ENCODE data around the gene GGA3.
A peak's percentile ranks its signal among the peaks of the same experiment; 100 is the strongest.
"Not testable (repeated sequence)": the region's sequence is repeated elsewhere in the genome, so short reads cannot be mapped to it uniquely, and the experiment has no call there.

The GGA3 gene

GRCh38 chr17:75261336-75262111 lies at the start of gene GGA3, which contains the start of gene MRPS7:
Gene GGA3, minus strand, starts transcription at chr17:75261606. Its CDS starts 19 bp downstream, at chr17:75261587.
Gene MRPS7, plus strand, starts transcription at chr17:75261879. Its CDS starts 22 bp downstream, at chr17:75261901.
- peak; percentile 90 to 94 (median 94) for DNase-seq (ENCODE audit: low read depth in 2 of 3, low spot score in 1 of 3)

- DNase-seq (ENCODE audit: low read depth in 2 of 3, low spot score in 1 of 3), result no peak
Observed at GRCh38 chr17:75308732-75309629, 47.6 kb upstream of the GGA3 start.

- DNase-seq (ENCODE audit: low read depth in 2 of 3, low spot score in 1 of 3), result no peak
Observed at GRCh38 chr17:75307957-75308731, 46.7 kb upstream of the GGA3 start.

GRCh38 chr17:75301502-75302206 lies 40.2 kb upstream of the GGA3 start:
- DNase-seq (ENCODE audit: low read depth in 2 of 3, low spot score in 1 of 3), result no peak

GRCh38 chr17:75301049-75301448 lies 39.6 kb upstream of the GGA3 start:
- no peak for DNase-seq (ENCODE audit: low read depth in 2 of 3, low spot score in 1 of 3)

GRCh38 chr17:75300280-75300679 lies 38.9 kb upstream of the GGA3 start:
- DNase-seq (ENCODE audit: low read depth in 2 of 3, low spot score in 1 of 3), result no peak

- peak in 2 of 3 donors; percentile 29 to 37 for DNase-seq (ENCODE audit: low read depth in 2 of 3, low spot score in 1 of 3)
Observed at GRCh38 chr17:75295201-75296158, 34.1 kb upstream of the GGA3 start.

GRCh38 chr17:75292810-75293448 lies 31.5 kb upstream of the GGA3 start:
- DNase-seq (ENCODE audit: low read depth in 2 of 3, low spot score in 1 of 3), result not testable (repeated sequence)

- peak; percentile 48 to 61 (median 55) for DNase-seq (ENCODE audit: low read depth in 2 of 3, low spot score in 1 of 3)
Observed at GRCh38 chr17:75289832-75290337, 28.5 kb upstream of the GGA3 start.

GRCh38 chr17:75289115-75289831 lies 27.9 kb upstream of the GGA3 start, which contains the start of gene SLC25A19:
Gene SLC25A19, minus strand, starts transcription at chr17:75289433. Its CDS starts 2,669 bp downstream, at chr17:75286764.
- DNase-seq (ENCODE audit: low read depth in 2 of 3, low spot score in 1 of 3), result peak; percentile 93 to 98 (median 95)

- peak in 2 of 3 donors; percentile 28 to 50 for DNase-seq (ENCODE audit: low read depth in 2 of 3, low spot score in 1 of 3)
Observed at GRCh38 chr17:75288770-75289114, 27.3 kb upstream of the GGA3 start.

- no peak for DNase-seq (ENCODE audit: low read depth in 2 of 3, low spot score in 1 of 3)
Observed at GRCh38 chr17:75288359-75288758, 27.0 kb upstream of the GGA3 start.

GRCh38 chr17:75287221-75287620 lies 25.8 kb upstream of the GGA3 start:
- DNase-seq (ENCODE audit: low read depth in 2 of 3, low spot score in 1 of 3), result no peak

GRCh38 chr17:75285123-75285522 lies 23.7 kb upstream of the GGA3 start:
- no peak for DNase-seq (ENCODE audit: low read depth in 2 of 3, low spot score in 1 of 3)

- not testable (repeated sequence) for DNase-seq (ENCODE audit: low read depth in 2 of 3, low spot score in 1 of 3)
Observed at GRCh38 chr17:75280189-75280588, 18.8 kb upstream of the GGA3 start.

- no peak for DNase-seq (ENCODE audit: low read depth in 2 of 3, low spot score in 1 of 3)
Observed at GRCh38 chr17:75277664-75278071, 16.3 kb upstream of the GGA3 start.

GRCh38 chr17:75273977-75274708 lies 12.7 kb upstream of the GGA3 start:
- no peak for DNase-seq (ENCODE audit: low read depth in 2 of 3, low spot score in 1 of 3)
